Mucosa of descending colon (tissue), 3 donors: ENCODE data around the gene MTCH2. TPM values are rescaled to one million over a fixed set of nuclear protein-coding genes. Genes with fewer than 3 reads are reported as not detected.

Experiments
- ATAC-seq: fragments of 200-7000 bp; cut with Tn5 transposase; one replicate; pipeline ENCODE4 v1.9.1; 2020; ENCODE audit warnings: mild to moderate bottlenecking, moderate library complexity
- DNase-seq, 3 donors: peaks; one replicate each; pipeline ENCODE4 v3.0.0-alpha.2; 2020
- H3K36me3 ChIP-seq: fragments of 200-600 bp; one replicate; pipeline ENCODE4 v1.8.0; 2021; ENCODE audit warnings: low read depth, mild to moderate bottlenecking
- H3K4me1 ChIP-seq: fragments of 200-600 bp; one replicate; pipeline ENCODE4 v1.8.0; 2021; ENCODE audit warnings: low read depth, mild to moderate bottlenecking
- H3K4me3 ChIP-seq: fragments of 200-600 bp; one replicate; pipeline ENCODE4 v1.8.0; 2021; ENCODE audit warnings: mild to moderate bottlenecking
- H3K9me3 ChIP-seq: fragments of 200-600 bp; one replicate; pipeline ENCODE4 v1.8.0; 2021; ENCODE audit warnings: mild to moderate bottlenecking
- intact Hi-C, 2 donors: fragments of 100-400 bp; cut with DNase I in 1 of 2; cut with micrococcal nuclease in 1 of 2; formaldehyde crosslinking; loops; one replicate each; pipeline versions ENCODE4 v1.11.0 to v1.11.1; 2022; cut with DNase I, micrococcal nuclease
- total RNA-seq, 3 donors: library from RNA; stranded (reverse); fragmentation: NEBNext Ultra II Directional in 2 of 3; extraction: Animal tissue kit (Norgen Biotek cat#: 25700) in 2 of 3; gene quantifications; one replicate each; pipeline versions ENCODE4 v1.2.1 to v1.2.4, GENCODE V29; 2021 to 2023
- TF ChIP-seq, protein P1 (sequence below): fragments of 200-600 bp; IDR thresholded peaks from one replicate; pipeline ENCODE4 v1.8.0; 2022; ENCODE audit warnings: antibody characterized with exemption, mild to moderate bottlenecking
- donor health status: DM: no; HTN: no; CAD: no; lungs with moderate emphysema.
- donor health status: DM: no; HTN: no; CAD: no.
- donor health status: DM: no; HTN: yes; CAD: no.

MTCH2 gene
- total RNA-seq, 3 donors from 2014 or later = 89.7 to 137 (median 126) TPM

DNA sequence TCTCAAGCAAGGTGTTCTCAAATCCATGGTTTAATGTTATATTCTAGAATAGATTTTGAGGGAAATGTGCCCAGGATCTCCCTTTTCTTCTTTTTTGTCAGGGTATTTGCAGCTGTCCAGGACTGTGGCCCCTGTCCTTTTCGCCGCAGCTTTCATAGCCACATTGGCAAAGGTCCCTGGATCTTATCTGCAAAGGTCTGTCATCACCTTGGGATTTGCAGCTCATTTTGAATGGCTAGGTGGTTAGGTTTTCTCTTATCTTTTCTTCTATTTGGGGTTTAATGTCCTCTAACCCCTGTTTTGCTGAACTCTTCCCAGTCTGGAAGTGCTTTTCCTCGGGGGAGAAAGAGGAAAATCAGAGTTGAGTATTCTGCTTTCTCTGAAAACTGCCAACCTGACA is 36.4 kb downstream of the MTCH2 start:
- Histone ChIP-seq H3K4me3 (no peak overlapping the region), H3K4me1 (no peaks in the 10 kb centered on the region), H3K9me3 (no peaks in the 10 kb centered on the region), H3K36me3 (no peaks in the 10 kb centered on the region)
- ATAC-seq (no peak), DNase-seq (no peak)
- TF ChIP-seq, protein P1, sequence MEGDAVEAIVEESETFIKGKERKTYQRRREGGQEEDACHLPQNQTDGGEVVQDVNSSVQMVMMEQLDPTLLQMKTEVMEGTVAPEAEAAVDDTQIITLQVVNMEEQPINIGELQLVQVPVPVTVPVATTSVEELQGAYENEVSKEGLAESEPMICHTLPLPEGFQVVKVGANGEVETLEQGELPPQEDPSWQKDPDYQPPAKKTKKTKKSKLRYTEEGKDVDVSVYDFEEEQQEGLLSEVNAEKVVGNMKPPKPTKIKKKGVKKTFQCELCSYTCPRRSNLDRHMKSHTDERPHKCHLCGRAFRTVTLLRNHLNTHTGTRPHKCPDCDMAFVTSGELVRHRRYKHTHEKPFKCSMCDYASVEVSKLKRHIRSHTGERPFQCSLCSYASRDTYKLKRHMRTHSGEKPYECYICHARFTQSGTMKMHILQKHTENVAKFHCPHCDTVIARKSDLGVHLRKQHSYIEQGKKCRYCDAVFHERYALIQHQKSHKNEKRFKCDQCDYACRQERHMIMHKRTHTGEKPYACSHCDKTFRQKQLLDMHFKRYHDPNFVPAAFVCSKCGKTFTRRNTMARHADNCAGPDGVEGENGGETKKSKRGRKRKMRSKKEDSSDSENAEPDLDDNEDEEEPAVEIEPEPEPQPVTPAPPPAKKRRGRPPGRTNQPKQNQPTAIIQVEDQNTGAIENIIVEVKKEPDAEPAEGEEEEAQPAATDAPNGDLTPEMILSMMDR = no peak
- intact Hi-C loops = no loop called here

DNA sequence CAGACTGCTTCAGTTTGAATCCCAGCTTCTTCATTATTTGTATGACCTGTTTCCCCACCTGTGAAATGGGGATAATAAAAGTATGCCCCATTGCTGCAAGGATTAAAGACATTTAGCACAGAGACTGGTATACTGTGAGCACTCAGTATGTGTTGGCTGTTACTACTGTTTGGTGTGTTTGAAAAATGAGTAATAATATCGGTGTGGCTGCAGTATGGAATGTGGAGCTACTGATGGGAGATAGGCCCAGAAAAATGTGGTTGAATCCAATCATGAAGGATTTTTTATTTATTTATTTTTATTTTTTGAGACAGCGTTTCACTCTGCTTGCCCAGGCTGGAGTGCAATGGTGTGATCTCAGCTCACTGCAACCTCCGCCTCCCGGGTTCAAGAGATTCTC is 39.1 kb downstream of the MTCH2 start:
- no peak overlapping the region for H3K4me3 ChIP-seq
- no peaks in the 10 kb centered on the region for H3K4me1 ChIP-seq
- TF ChIP-seq, protein P1 = no peak
- intact Hi-C loops = no loop called here
- no peaks in the 10 kb centered on the region for H3K9me3 ChIP-seq
- no peak for ATAC-seq
- DNase-seq = no peak
- no peaks in the 10 kb centered on the region for H3K36me3 ChIP-seq

DNA sequence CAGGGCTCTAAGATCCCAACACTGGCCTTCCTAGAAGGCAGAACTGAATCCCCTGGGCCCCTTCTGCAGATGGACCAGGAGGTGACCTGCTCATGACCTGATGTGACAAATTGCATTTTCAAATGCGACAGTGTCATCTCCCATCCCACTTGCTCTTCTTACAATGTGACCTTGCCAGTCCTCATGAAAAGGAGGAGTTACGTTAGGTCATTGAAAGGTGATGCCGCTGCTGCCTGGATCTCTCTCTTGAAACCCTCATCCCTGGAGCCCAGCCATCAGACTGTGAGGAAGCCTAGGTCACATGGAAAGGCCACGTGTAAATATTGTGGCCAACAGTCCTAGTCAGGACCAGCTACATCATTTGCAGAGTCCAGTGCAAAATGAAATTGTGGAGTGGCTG is 42.5 kb downstream of the MTCH2 start:
- ATAC-seq = no peak
- H3K36me3 ChIP-seq = no peaks in the 10 kb centered on the region
- TF ChIP-seq, protein P1 = no peak
- no peaks in the 10 kb centered on the region for H3K4me1 ChIP-seq
- H3K4me3 ChIP-seq = no peak overlapping the region
- DNase-seq = no peak
- H3K9me3 ChIP-seq = no peaks in the 10 kb centered on the region
- intact Hi-C loops = no loop called here

DNA sequence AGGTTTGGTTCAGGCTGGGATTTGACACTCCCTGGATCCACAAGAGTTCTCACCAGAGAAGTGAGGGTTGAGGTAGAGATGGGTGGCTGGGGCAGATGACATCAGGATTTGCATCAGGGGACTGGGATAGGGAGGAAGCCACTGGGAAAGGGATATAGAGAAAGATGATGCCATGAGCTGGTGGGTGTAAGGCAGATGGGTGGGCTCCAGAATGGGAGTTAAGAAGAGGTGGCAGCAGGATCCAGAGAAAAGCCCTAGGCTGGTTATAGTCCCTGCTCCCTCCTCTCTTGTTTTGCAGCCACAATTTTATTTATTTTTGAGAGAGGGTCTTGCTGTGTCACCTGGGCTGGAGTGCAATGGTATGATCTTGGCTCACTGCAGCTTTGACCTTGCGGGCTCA is 46.4 kb downstream of the MTCH2 start:
- DNase-seq = no peak
- TF ChIP-seq, protein P1 = no peak
- Histone ChIP-seq H3K9me3 (no peaks in the 10 kb centered on the region), H3K36me3 (no peaks in the 10 kb centered on the region), H3K4me1 (peaks cover 7% of the 10 kb centered on the region), H3K4me3 (no peak overlapping the region)
- intact Hi-C loops = no loop called here
- no peak for ATAC-seq

DNA sequence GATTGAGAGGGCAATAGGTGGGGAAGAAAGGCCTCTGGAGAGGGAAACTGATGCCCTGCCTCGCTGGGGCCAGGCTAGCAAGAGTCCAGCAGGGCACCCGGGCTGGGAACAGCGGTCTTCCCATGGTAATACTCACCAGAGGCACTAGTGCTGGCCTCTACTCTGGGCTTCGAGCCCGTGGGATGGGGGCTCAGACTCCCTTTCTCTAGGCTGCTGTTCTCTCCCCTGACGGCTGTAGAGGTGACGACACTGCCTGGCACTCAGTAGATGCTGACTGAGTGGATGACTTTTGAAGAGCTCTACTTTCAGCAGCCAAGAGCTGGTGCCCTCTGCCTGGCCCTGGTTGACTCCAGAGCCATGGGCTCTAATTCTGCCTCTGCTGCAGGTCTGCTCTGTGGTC is 47.3 kb downstream of the MTCH2 start:
- intact Hi-C loops = no loop called here
- Histone ChIP-seq H3K36me3 (no peaks in the 10 kb centered on the region), H3K4me3 (no peak overlapping the region), H3K9me3 (no peaks in the 10 kb centered on the region), H3K4me1 (peaks cover 7% of the 10 kb centered on the region)
- DNase-seq (no peak), ATAC-seq (no peak)
- TF ChIP-seq, protein P1 = no peak
